GM21381 (cell line): ENCODE measurements around the gene OGFR.

Experiments used
- ATAC-seq: cut with Tn5 transposase; IDR thresholded peaks from one replicate; pipeline ENCODE4 v1.9.1; 2021; ENCODE audit warnings: mild to moderate bottlenecking, moderate library complexity; ENCODE audit not compliant: unreplicated experiment

The OGFR gene

GRCh38 chr20:62768551-62769287 is 35.9 kb upstream of the OGFR start:
- ATAC-seq: no peak

- no peak for ATAC-seq
Observed at GRCh38 chr20:62769346-62770071, 35.1 kb upstream of the OGFR start.

GRCh38 chr20:62770111-62770910 is 34.3 kb upstream of the OGFR start:
- ATAC-seq: no peak

GRCh38 chr20:62770916-62771315 is 33.7 kb upstream of the OGFR start:
- ATAC-seq: no peak

- ATAC-seq: no peak
Observed at GRCh38 chr20:62771396-62772102, 33.1 kb upstream of the OGFR start.

GRCh38 chr20:62772103-62772611 is 32.5 kb upstream of the OGFR start:
- ATAC-seq: no peak

- ATAC-seq: no peak
Observed at GRCh38 chr20:62772619-62772989, 32.0 kb upstream of the OGFR start.

- no peak for ATAC-seq
Observed at GRCh38 chr20:62772990-62773844, 31.4 kb upstream of the OGFR start.

GRCh38 chr20:62773845-62774714 is 30.6 kb upstream of the OGFR start:
- ATAC-seq: no peak

- no peak for ATAC-seq
Observed at GRCh38 chr20:62774762-62775161, 29.9 kb upstream of the OGFR start.

GRCh38 chr20:62775206-62775605 is 29.4 kb upstream of the OGFR start:
- no peak for ATAC-seq

GRCh38 chr20:62776035-62776691 is 28.5 kb upstream of the OGFR start:
- ATAC-seq: no peak

GRCh38 chr20:62776692-62777527 is 27.7 kb upstream of the OGFR start:
- ATAC-seq: no peak

- ATAC-seq: no peak
Observed at GRCh38 chr20:62777528-62777830, 27.2 kb upstream of the OGFR start.

- no peak for ATAC-seq
Observed at GRCh38 chr20:62778058-62778457, 26.6 kb upstream of the OGFR start.

GRCh38 chr20:62778601-62779416 is 25.8 kb upstream of the OGFR start:
- ATAC-seq: no peak

GRCh38 chr20:62779417-62779685 is 25.3 kb upstream of the OGFR start:
- ATAC-seq: no peak
